Mesothelial cell of epicardium (in vitro differentiated cells): ENCODE results near the gene ANKRD13B. TPM values are rescaled to one million over a fixed set of nuclear protein-coding genes. Genes with fewer than 3 reads are reported as not detected.
A peak's percentile ranks its signal among the peaks of the same experiment; 100 is the strongest.

ENCODE experiments used
- DNase-seq, 2 experiments: peaks; one replicate each; pipeline ENCODE4 v3.0.0; 2021; ENCODE audit warnings: low spot score in 2 of 2; ENCODE audit not compliant: unreplicated experiment in 2 of 2
- H3K27ac Mint-ChIP-seq: 2 replicates; pipeline ENCODE4 v1.8.0; 2021; ENCODE audit warnings: mixed read lengths
- H3K27me3 Mint-ChIP-seq: 2 replicates; pipeline ENCODE4 v1.8.0; 2021; ENCODE audit warnings: low read depth, mixed read lengths
- H3K36me3 Mint-ChIP-seq: 2 replicates; pipeline ENCODE4 v1.8.0; 2021; ENCODE audit warnings: mixed read lengths
- H3K4me1 Mint-ChIP-seq: 2 replicates; pipeline ENCODE4 v1.8.0; 2021; ENCODE audit warnings: mixed read lengths
- H3K4me3 Mint-ChIP-seq: 2 replicates; pipeline ENCODE4 v1.8.0; 2021; ENCODE audit warnings: mild to moderate bottlenecking, moderate library complexity, mixed read lengths
- H3K9me3 Mint-ChIP-seq: 2 replicates; pipeline ENCODE4 v1.8.0; 2021; ENCODE audit warnings: mixed read lengths
- CTCF ChIP-seq: fragments of 200-600 bp; sonication (generic); IDR thresholded peaks from one replicate; pipeline ENCODE4 v1.5.0; 2021; ENCODE audit warnings: antibody characterized with exemption; ENCODE audit not compliant: unreplicated experiment
- total RNA-seq: library from RNA; stranded (reverse); gene quantifications from 3 replicates; pipeline ENCODE4 v1.2.1, GENCODE V29; 2021

The ANKRD13B gene
- total RNA-seq, 1 donor from 2014 or later, result 52.7 TPM

- H3K4me1 Mint-ChIP-seq, result peaks cover 8% of the 10 kb centered on the region
- H3K9me3 Mint-ChIP-seq, result no peaks in the 10 kb centered on the region
- DNase-seq, result no peak
- H3K27me3 Mint-ChIP-seq, result no peaks in the 10 kb centered on the region
- no peak for TF ChIP-seq CTCF
- H3K36me3 Mint-ChIP-seq, result peaks cover 14% of the 10 kb centered on the region
- no peak overlapping the region for H3K4me3 Mint-ChIP-seq
- no peak overlapping the region for H3K27ac Mint-ChIP-seq
Observed at GRCh38 chr17:29577385-29578211, 15.3 kb upstream of the ANKRD13B start.

- Mint-ChIP-seq H3K4me3 (no peak overlapping the region), H3K36me3 (peaks cover 18% of the 10 kb centered on the region), H3K9me3 (no peaks in the 10 kb centered on the region), H3K27ac (no peak overlapping the region), H3K4me1 (peaks cover 1% of the 10 kb centered on the region), H3K27me3 (no peaks in the 10 kb centered on the region)
- no peak for DNase-seq
- no peak for TF ChIP-seq CTCF
Observed at GRCh38 chr17:29578626-29579485, 14.1 kb upstream of the ANKRD13B start.

- H3K4me3 Mint-ChIP-seq, result no peak overlapping the region
- no peaks in the 10 kb centered on the region for H3K9me3 Mint-ChIP-seq
- peak in 1 of 2 experiments; percentile 75 for DNase-seq
- H3K4me1 Mint-ChIP-seq, result peaks cover 9% of the 10 kb centered on the region
- H3K27ac Mint-ChIP-seq, result peak overlapping the region; percentile 92
- peaks cover 18% of the 10 kb centered on the region for H3K36me3 Mint-ChIP-seq
- H3K27me3 Mint-ChIP-seq, result no peaks in the 10 kb centered on the region
- peak; percentile 73 for TF ChIP-seq CTCF
Observed at GRCh38 chr17:29579866-29580771, 12.8 kb upstream of the ANKRD13B start.

- Mint-ChIP-seq H3K27me3 (no peaks in the 10 kb centered on the region), H3K4me3 (no peak overlapping the region), H3K36me3 (peaks cover 15% of the 10 kb centered on the region), H3K9me3 (no peaks in the 10 kb centered on the region), H3K27ac (no peak overlapping the region), H3K4me1 (peaks cover 9% of the 10 kb centered on the region)
- no peak for DNase-seq
- no peak for TF ChIP-seq CTCF
Observed at GRCh38 chr17:29581583-29582253, 11.2 kb upstream of the ANKRD13B start.

- no peak for DNase-seq
- H3K27ac Mint-ChIP-seq, result no peak overlapping the region
- no peaks in the 10 kb centered on the region for H3K9me3 Mint-ChIP-seq
- no peaks in the 10 kb centered on the region for H3K27me3 Mint-ChIP-seq
- peaks cover 10% of the 10 kb centered on the region for H3K4me1 Mint-ChIP-seq
- H3K36me3 Mint-ChIP-seq, result peaks cover 15% of the 10 kb centered on the region
- TF ChIP-seq CTCF, result no peak
- H3K4me3 Mint-ChIP-seq, result no peak overlapping the region
Observed at GRCh38 chr17:29582254-29582765, 10.6 kb upstream of the ANKRD13B start.
